Effector memory CD8-positive, alpha-beta T cell (primary cell): ENCODE data around the gene SCYL1.

Source experiments
- ATAC-seq: fragments of 150-1000 bp; cut with Tn5 transposase; replicated peaks from 2 replicates; pipeline ENCODE4 v1.10.0; 2021; ENCODE audit warnings: mild to moderate bottlenecking, moderate library complexity
- DNase-seq, 3 experiments: peaks; one replicate each; pipeline ENCODE4 v3.0.0; 2021
- H3K27ac Mint-ChIP-seq, 2 donors: one replicate each; pipeline ENCODE4 v1.8.0; 2022; ENCODE audit warnings: mild to moderate bottlenecking in 2 of 2, mixed read lengths in 2 of 2, moderate library complexity in 2 of 2
- H3K27me3 Mint-ChIP-seq, 2 donors: one replicate each; pipeline ENCODE4 v1.8.0; 2022; ENCODE audit warnings: mixed read lengths in 2 of 2
- H3K36me3 Mint-ChIP-seq: one replicate; pipeline ENCODE4 v1.8.0; 2022; ENCODE audit warnings: mild to moderate bottlenecking, moderate library complexity, mixed read lengths; ENCODE audit not compliant: insufficient read depth
- H3K4me1 Mint-ChIP-seq, 2 donors: one replicate each; pipeline ENCODE4 v1.8.0; 2022; ENCODE audit warnings: low read depth in 2 of 2, mixed read lengths in 2 of 2
- H3K4me3 Mint-ChIP-seq, 2 donors: one replicate each; pipeline ENCODE4 v1.8.0; 2022; ENCODE audit warnings: mild to moderate bottlenecking in 2 of 2, mixed read lengths in 2 of 2, moderate library complexity in 2 of 2
- H3K9me3 Mint-ChIP-seq, 2 donors: one replicate each; pipeline ENCODE4 v1.8.0; 2022; ENCODE audit warnings: mixed read lengths in 2 of 2
- total RNA-seq, 9 experiments: gene quantifications; one replicate each; lab custom pipeline; 2026; lab: John Stamatoyannopoulos, UW

The SCYL1 gene
- 46.4 to 126 (median 98.7) reads per million in 9 experiments for total RNA-seq

GRCh38 chr11:65524741-65525545, at the start of gene SCYL1:
SCYL1 (plus strand) TSS chr11:65525083; CDS start chr11:65525154, 71 bp downstream.
- Mint-ChIP-seq H3K27ac (peak within 1 kb of the TSS; percentile 73 to 83), H3K4me1 (peaks cover 24 to 27% of the 10 kb centered on the region in 2 donors), H3K27me3 (no peaks in the 10 kb centered on the region), H3K9me3 (no peaks in the 10 kb centered on the region), H3K4me3 (peak within 1 kb of the TSS; percentile 77 to 80), H3K36me3 (peaks cover 9% of the 10 kb centered on the region)
- peak; percentile 69 to 78 (median 76) for DNase-seq
- ATAC-seq: peak; percentile 92

DNA sequence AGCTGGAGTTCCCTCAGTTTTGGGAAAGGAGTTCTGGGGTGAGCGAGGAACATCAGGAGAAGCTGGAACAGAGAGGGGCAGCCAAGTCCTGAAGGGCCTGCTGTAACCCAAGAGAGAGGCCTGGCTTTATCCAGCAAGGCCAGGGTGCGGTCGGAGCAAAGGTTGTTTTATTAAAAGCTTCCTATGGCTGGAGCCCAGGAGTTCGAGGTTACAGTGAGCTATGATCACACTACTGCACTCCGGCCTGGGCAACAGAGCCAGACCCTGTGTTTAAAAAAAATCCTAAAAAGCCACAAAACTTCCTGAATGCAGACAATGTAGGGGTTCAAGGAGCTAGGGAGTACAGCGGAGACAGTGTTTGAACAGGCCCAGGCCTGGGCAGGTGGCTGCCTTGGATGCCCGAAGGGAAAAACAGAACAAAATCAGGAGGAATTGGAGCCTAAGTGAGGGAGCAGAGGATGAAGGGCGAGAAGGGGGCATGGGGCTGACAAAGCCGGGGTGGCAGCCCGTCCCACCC, 48.2 kb upstream of the SCYL1 start:
- Mint-ChIP-seq H3K4me1 (peaks cover 15 to 18% of the 10 kb centered on the region in 2 donors), H3K9me3 (no peaks in the 10 kb centered on the region), H3K36me3 (peaks cover 8% of the 10 kb centered on the region), H3K27me3 (no peaks in the 10 kb centered on the region), H3K4me3 (peak overlapping the region; percentile 89 to 93), H3K27ac (peak overlapping the region; percentile 97 to 98)
- no peak for DNase-seq
- ATAC-seq: no peak

GRCh38 chr11:65477149-65477965, 47.5 kb upstream of the SCYL1 start:
- H3K27me3 Mint-ChIP-seq: no peaks in the 10 kb centered on the region

GRCh38 chr11:65478388-65479183, 46.3 kb upstream of the SCYL1 start:
- DNase-seq (no peak), ATAC-seq (no peak)
- H3K9me3 Mint-ChIP-seq: no peaks in the 10 kb centered on the region
- H3K27ac Mint-ChIP-seq: peak overlapping the region; percentile 97 to 98
- peaks cover 10 to 13% of the 10 kb centered on the region in 2 donors for H3K4me1 Mint-ChIP-seq
- peaks cover 5% of the 10 kb centered on the region for H3K36me3 Mint-ChIP-seq
- H3K4me3 Mint-ChIP-seq: peak overlapping the region; percentile 89 to 93
- no peaks in the 10 kb centered on the region for H3K27me3 Mint-ChIP-seq

More at GRCh38 chr11:65477149-65477965, 47.5 kb upstream of the SCYL1 start:
- DNase-seq (peak; percentile 74 to 80 (median 78)), ATAC-seq (peak; percentile 89)
- Mint-ChIP-seq H3K4me3 (peak overlapping the region; percentile 89 to 93), H3K9me3 (no peaks in the 10 kb centered on the region), H3K4me1 (peaks cover 10 to 13% of the 10 kb centered on the region in 2 donors), H3K36me3 (peaks cover 5% of the 10 kb centered on the region), H3K27ac (peak overlapping the region; percentile 97 to 98)

GRCh38 chr11:65479184-65480145, 45.4 kb upstream of the SCYL1 start:
- peak overlapping the region; percentile 15 to 98 for H3K27ac Mint-ChIP-seq
- no peak overlapping the region for H3K4me3 Mint-ChIP-seq

DNA sequence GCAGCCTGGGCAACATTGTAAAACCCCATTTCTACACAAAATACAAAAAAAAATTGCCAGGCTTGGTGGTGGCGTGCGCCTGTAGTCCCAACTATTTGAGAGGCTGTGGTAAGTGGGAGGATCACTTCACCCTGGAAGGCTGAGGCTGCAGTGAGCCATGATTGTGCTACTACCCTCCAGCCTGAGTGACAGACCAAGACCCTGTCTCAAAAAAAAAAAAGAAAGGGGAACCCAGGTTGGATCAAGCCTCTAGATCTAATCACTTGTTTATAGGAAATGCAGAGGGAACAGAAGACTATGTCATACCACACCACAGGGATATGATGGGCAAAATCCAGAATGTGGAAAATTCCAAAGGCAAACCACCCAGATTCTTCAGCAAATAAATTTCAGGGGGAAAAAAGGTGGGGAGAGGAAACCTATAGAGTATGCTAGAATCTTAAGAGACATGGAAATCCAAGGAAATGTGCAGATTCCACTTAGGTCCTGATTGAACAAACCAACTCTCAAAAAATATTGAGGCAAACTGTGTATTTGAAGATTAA, 42.5 kb upstream of the SCYL1 start:
- peaks cover 5% of the 10 kb centered on the region for H3K36me3 Mint-ChIP-seq
- H3K4me3 Mint-ChIP-seq: no peak overlapping the region
- DNase-seq (no peak), ATAC-seq (no peak)
- H3K27me3 Mint-ChIP-seq: no peaks in the 10 kb centered on the region
- H3K27ac Mint-ChIP-seq: no peak overlapping the region
- no peaks in the 10 kb centered on the region for H3K9me3 Mint-ChIP-seq
- H3K4me1 Mint-ChIP-seq: peaks cover 3 to 5% of the 10 kb centered on the region in 2 donors

More at GRCh38 chr11:65479184-65480145, 45.4 kb upstream of the SCYL1 start:
- ATAC-seq (no peak), DNase-seq (no peak)
- peaks cover 10 to 13% of the 10 kb centered on the region in 2 donors for H3K4me1 Mint-ChIP-seq
- H3K36me3 Mint-ChIP-seq: peaks cover 5% of the 10 kb centered on the region
- no peaks in the 10 kb centered on the region for H3K27me3 Mint-ChIP-seq
- no peaks in the 10 kb centered on the region for H3K9me3 Mint-ChIP-seq

DNA sequence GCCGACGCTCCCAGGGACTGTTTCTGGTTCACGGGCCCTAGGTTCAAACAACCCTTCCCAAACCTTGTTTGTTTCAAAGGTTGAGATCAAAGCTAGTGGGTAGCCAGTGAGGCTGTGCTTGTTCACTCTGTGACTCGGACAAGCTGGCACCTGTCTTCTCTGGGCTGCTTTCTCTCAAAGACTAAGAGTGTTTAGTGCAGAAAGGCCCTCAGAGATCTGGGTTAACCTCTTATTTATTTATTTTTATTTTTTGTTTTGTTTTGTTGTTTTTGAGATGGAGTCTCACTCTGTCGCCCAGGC, 39.0 kb upstream of the SCYL1 start:
- no peak for ATAC-seq
- H3K4me1 Mint-ChIP-seq: peaks cover 0 to 3% of the 10 kb centered on the region in 2 donors

DNA sequence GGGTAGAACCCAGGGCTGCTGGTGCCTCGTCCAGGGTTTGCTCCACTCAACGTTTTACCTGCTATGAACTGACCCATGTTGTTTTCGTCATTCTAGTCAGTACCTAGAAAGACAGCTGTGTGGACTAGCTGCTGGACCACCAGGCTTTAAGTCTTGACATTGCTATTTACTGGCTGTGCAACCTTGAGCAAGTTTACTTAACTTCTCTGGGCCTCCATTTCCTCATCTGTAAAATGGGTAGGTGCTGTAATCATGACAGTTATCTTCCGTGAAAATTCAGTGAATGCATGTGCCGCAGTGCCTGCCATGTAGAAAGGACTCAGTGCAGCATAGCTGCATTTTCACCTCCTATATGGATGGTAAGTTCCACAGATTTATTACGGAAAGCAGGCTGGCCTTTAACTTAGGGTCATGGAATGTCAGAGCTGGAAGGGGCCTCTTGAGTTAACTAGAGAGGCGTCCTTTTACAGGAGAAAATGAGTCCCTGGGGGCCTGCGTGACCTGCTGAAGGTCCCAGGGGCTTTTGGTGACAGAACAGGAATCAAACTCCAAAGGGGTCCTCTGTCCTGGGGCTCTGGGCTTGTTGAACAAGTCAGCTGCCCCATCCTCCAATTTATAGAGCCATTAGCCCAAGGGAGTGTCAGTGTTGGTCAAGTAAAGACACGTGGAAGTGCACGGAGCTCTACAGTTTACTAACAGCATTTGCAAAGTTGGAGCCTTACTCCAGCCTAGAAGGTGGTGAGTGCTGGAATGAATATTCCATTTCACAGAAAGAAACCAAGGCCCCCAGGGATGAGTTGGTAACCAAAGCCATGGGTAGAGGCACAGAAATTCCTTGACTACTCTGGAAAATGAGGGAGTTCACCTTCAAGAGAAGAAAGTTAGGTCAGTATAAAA, 38.1 kb upstream of the SCYL1 start:
- DNase-seq: no peak
- Mint-ChIP-seq H3K4me1 (peaks cover 0 to 3% of the 10 kb centered on the region in 2 donors), H3K4me3 (no peak overlapping the region), H3K36me3 (no peaks in the 10 kb centered on the region), H3K27ac (no peak overlapping the region), H3K27me3 (no peaks in the 10 kb centered on the region), H3K9me3 (no peaks in the 10 kb centered on the region)
- ATAC-seq: no peak

More for the DNA sequence above, 39.0 kb upstream of the SCYL1 start:
- Mint-ChIP-seq H3K36me3 (no peaks in the 10 kb centered on the region), H3K27me3 (no peaks in the 10 kb centered on the region), H3K4me3 (no peak overlapping the region), H3K27ac (no peak overlapping the region), H3K9me3 (no peaks in the 10 kb centered on the region)
- no peak for DNase-seq

DNA sequence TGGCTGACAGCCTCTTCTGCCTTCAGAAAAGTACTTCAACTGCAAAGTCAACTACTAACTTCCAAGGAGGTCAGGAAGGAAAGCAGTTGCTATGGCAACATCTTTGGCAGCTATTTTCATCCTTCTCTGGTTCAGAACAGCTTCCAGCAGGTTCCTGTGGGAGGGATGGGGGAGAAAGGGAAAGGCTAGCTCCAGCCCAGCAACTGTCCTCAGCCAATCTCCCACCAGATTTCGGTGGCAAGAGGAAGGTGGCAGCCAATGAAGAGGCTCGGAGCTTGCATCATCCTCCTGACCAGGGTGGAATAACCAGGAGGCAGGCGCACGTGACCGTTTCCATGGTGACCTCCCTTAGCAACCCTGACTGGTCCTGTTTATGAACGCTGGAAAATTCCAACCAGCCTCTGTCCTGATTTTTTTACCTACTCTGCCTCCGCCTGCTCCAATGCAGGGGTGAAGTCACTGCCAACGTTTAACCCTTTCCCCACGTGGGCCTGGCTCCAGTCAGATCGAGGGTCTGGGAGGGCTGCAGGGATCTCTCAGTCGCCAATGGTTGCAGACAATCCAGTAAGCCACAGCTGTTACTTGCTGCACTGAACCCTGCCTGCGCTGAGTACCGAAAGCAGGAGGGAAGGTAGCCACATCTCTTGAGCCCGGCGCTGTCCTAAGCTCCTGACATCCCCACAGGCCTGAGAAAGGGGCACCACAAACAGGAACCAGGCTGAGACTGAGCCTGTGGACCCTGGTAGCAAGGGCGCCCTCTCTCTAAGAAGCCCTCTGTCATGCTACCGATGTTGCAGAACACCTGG, 37.2 kb upstream of the SCYL1 start:
- DNase-seq (no peak), ATAC-seq (no peak)
- no peaks in the 10 kb centered on the region for H3K9me3 Mint-ChIP-seq
- no peak overlapping the region for H3K4me3 Mint-ChIP-seq
- no peaks in the 10 kb centered on the region for H3K27me3 Mint-ChIP-seq
- no peak overlapping the region for H3K27ac Mint-ChIP-seq
- no peaks in the 10 kb centered on the region for H3K36me3 Mint-ChIP-seq
- peaks cover 0 to 7% of the 10 kb centered on the region in 2 donors for H3K4me1 Mint-ChIP-seq

- no peak for ATAC-seq
- H3K9me3 Mint-ChIP-seq: no peaks in the 10 kb centered on the region
- no peaks in the 10 kb centered on the region for H3K27me3 Mint-ChIP-seq
- no peak overlapping the region for H3K4me3 Mint-ChIP-seq
- H3K27ac Mint-ChIP-seq: no peak overlapping the region
- H3K4me1 Mint-ChIP-seq: peaks cover 0 to 9% of the 10 kb centered on the region in 2 donors
- no peak for DNase-seq
- H3K36me3 Mint-ChIP-seq: no peaks in the 10 kb centered on the region
Measured at GRCh38 chr11:65488273-65489034, 36.4 kb upstream of the SCYL1 start.
